ENCODE results near the gene FAM53B.
"Not testable (repeated sequence)": the region's sequence is repeated elsewhere in the genome, so short reads cannot be mapped to it uniquely, and the experiment has no call there.

FAM53B gene

DNA sequence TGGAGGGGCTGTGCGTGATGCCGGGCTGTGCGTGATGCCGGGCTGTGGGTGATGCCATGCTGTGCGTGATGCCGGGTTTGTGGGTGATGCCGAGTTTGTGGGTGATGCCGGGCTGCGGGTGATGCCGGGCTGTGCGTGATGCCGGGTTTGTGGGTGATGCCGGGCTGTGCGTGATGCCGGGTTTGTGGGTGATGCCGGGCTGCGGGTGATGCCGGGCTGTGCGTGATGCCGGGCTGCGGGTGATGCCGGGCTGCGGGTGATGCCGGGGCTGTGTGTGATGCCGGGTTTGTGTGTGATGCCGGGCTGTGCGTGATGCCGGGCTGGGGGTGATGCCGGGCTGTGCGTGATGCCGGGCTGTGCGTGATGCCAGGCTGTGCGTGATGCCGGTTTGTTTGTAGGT, 128.9 kb downstream of the FAM53B start:
- no peak for DNase-seq (ENCODE audit: low read depth)

DNA sequence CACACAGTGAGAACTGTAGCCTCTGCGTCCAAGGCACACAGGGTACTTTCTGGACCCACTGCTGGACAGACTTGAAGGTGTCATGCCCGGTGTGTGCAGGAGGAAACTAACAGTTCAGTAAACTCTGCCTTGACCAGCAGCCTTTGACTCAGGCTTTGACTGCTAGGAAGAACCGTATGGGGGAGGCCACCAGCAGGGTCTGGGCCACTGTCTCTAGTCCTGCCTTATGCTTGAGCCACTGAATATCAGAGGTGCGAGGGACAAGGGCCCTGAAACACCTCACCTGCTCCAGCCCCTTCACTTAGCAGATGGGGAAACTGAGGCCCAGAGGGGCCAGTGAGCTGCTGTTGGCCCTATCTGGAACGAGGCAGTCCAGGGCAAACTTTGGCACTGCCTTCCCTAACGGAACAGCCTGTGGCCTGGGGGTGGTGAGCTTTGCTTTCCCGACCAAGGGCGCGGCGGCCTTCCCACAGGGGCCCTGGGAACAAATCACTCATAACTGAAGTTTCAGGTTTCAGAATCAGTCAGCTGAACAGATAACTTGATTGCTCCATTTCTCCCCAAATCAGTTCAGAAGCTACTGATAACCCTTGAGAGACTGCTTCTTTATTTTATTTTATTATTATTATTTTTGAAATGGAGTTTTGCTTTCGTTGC, 130.0 kb downstream of the FAM53B start:
- DNase-seq (ENCODE audit: low read depth): no peak
- H3K4me3 ChIP-seq (ENCODE audit: low read depth, low read length): no peak overlapping the region
- TF ChIP-seq, protein P1, sequence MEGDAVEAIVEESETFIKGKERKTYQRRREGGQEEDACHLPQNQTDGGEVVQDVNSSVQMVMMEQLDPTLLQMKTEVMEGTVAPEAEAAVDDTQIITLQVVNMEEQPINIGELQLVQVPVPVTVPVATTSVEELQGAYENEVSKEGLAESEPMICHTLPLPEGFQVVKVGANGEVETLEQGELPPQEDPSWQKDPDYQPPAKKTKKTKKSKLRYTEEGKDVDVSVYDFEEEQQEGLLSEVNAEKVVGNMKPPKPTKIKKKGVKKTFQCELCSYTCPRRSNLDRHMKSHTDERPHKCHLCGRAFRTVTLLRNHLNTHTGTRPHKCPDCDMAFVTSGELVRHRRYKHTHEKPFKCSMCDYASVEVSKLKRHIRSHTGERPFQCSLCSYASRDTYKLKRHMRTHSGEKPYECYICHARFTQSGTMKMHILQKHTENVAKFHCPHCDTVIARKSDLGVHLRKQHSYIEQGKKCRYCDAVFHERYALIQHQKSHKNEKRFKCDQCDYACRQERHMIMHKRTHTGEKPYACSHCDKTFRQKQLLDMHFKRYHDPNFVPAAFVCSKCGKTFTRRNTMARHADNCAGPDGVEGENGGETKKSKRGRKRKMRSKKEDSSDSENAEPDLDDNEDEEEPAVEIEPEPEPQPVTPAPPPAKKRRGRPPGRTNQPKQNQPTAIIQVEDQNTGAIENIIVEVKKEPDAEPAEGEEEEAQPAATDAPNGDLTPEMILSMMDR (IDR thresholded peaks at IDR 0.05; ENCODE audit: control insufficient read depth, extremely low read depth, insufficient read depth): no peak

More for the DNA sequence above, 128.9 kb downstream of the FAM53B start:
- TF ChIP-seq, protein P1 (IDR thresholded peaks at IDR 0.05; ENCODE audit: control insufficient read depth, extremely low read depth, insufficient read depth): no peak
- H3K4me3 ChIP-seq (ENCODE audit: low read depth, low read length): no peak overlapping the region

DNA sequence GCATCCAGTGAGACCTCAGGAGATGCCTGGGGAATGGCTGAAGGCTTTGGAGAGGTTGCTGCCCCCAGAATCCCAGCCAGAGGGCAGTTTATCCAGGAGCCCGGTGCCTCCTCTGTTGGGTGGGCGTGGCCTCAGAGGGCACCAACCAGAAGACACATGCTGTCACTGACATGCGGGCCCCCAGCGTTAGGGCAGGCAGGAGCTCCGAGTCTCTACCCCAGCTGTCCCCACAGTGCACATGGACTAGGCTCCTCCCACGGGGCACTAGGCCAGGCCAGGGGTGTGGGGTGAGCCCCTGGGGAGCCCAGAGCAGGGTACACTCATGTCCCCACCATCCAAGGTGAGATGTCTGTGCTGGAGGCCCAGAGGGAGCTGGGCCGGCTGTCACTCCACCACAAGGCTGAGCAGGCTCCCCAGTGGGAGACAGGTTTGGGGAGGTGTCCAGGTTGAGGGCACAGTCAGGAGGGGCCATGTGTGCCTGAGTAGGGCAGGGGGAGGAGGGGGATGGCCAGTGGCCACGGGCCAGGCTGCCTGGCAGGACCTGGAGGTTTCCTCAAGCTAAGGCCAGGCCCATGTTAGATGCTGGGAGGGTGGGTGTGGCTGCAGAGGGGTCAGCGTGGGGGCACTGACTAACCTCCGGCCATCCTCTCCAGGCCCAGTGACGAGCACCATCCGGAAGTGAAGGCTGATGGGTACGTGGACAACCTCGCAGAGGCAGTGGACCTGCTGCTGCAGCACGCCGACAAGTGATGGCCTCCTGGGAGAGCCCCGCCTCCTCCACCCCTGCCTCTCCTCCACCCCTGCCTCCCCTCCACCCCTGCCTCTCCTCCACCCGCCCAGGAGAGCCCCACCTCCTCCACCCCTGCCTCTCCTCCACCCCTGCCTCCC, 131.3 kb downstream of the FAM53B start:
- DNase-seq (ENCODE audit: low read depth): no peak
- H3K4me3 ChIP-seq (ENCODE audit: low read depth, low read length): no peak overlapping the region
- TF ChIP-seq, protein P1 (IDR thresholded peaks at IDR 0.05; ENCODE audit: control insufficient read depth, extremely low read depth, insufficient read depth): no peak

DNA sequence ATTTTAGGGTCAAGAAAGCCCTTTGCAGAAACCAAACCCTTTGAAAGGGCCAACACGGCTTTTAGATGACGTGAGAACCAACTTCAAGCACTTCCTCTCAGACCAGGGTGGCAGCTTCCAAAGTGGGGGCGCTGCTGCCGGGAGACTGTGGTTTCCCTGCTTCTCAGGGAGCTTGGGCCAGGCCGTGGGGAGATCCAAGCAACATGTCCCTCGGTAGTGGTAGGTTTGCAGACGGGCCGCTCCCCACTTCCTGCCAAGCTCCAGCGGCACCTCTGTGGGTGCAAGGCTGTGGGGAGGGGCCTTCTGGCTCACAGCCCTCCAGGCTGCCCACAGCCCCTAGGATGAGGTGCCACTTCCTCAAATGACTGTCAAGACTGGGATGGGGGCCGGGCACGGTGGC, 132.4 kb downstream of the FAM53B start:
- DNase-seq (ENCODE audit: low read depth): no peak
- TF ChIP-seq, protein P1 (IDR thresholded peaks at IDR 0.05; ENCODE audit: control insufficient read depth, extremely low read depth, insufficient read depth): no peak
- no peak overlapping the region for H3K4me3 ChIP-seq (ENCODE audit: low read depth, low read length)

DNA sequence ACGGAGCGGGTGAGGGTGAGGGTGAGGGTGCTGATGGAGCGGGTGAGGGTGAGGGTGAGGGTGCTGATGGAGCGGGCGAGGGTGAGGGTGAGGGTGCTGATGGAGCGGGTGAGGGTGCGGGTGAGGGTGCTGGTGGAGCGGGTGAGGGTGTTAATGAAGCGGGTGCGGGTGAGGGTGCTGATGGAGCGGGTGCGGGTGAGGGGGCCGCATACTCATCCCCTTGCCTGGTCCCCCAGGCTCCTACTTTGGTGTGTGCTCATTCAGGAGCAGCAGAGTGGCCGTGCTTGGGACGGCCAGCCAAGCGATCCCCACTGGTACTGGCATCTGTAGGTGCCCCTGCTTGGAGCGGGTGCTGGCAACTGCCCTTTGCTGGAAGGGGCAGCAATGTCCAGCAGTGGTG, 133.3 kb downstream of the FAM53B start:
- DNase-seq (ENCODE audit: low read depth); H3K4me3 ChIP-seq (ENCODE audit: low read depth, low read length): not testable (repeated sequence)

DNA sequence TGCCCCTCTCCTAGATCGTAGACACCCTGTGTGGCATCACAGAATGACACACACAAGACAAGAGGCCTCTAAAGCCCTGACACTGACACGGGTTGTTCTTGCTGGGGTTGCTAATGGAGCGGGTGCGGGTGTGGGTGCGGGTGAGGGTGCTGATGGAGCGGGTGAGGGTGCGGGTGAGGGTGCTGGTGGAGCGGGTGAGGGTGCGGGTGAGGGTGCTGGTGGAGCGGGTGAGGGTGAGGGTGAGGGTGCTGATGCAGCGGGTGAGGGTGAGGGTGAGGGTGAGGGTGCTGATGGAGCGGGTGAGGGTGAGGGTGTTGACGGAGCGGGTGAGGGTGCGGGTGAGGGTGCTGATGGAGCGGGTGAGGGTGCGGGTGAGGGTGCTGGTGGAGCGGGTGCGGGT, 134.0 kb downstream of the FAM53B start:
- not testable (repeated sequence) for DNase-seq (ENCODE audit: low read depth); H3K4me3 ChIP-seq (ENCODE audit: low read depth, low read length)

DNA sequence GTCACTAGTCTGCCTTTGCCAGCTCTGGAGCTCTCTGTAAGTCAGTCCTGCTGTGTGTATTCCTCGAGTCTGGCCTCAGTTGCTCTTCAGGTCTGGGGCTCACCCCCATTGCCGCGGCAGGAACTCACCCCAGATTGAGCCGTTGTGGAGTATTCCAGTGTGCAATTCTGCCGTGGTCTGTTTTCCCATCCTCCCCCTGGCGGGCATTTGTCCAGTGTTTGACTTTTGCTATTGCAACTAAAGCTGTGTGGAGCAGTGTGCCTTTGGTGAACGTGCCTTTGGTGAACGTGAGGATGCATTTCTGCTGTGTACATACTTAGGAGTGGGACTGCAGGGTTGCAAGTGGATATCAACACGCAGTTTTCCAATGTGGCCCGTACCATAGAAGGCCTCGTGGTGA, 134.5 kb downstream of the FAM53B start:
- DNase-seq (ENCODE audit: low read depth): no peak
- TF ChIP-seq, protein P1 (IDR thresholded peaks at IDR 0.05; ENCODE audit: control insufficient read depth, extremely low read depth, insufficient read depth): no peak
- H3K4me3 ChIP-seq (ENCODE audit: low read depth, low read length): no peak overlapping the region

Data from LNCaP clone FGC (cell line).